NCI-H146 treated with DMSO at 0.1 percent for 48 hours (cell line): ENCODE data around the gene C1orf226.

ENCODE experiments used
- DNase-seq: peaks from one replicate; lab custom pipeline; 2025; ENCODE audit not compliant: unreplicated experiment; lab: John Stamatoyannopoulos, UW

Gene C1orf226

GRCh38 chr1:162384116-162384515 lies 2.6 kb downstream of the C1orf226 start:
- DNase-seq = no peak

GRCh38 chr1:162384601-162385279 lies 3.2 kb downstream of the C1orf226 start:
- no peak for DNase-seq

- DNase-seq = no peak
Observed at GRCh38 chr1:162385280-162385623, 3.7 kb downstream of the C1orf226 start.

- DNase-seq = no peak
Observed at GRCh38 chr1:162385702-162386101, 4.2 kb downstream of the C1orf226 start.

GRCh38 chr1:162386292-162387225 lies 5.0 kb downstream of the C1orf226 start:
- DNase-seq = no peak

- DNase-seq = no peak
Observed at GRCh38 chr1:162387226-162388082, 5.9 kb downstream of the C1orf226 start.

- no peak for DNase-seq
Observed at GRCh38 chr1:162388083-162388594, 6.6 kb downstream of the C1orf226 start.

GRCh38 chr1:162388615-162389014 lies 7.1 kb downstream of the C1orf226 start:
- DNase-seq = no peak

GRCh38 chr1:162389021-162389818 lies 7.7 kb downstream of the C1orf226 start:
- DNase-seq = no peak

- DNase-seq = no peak
Observed at GRCh38 chr1:162389971-162390370, 8.4 kb downstream of the C1orf226 start.

GRCh38 chr1:162390396-162391185 lies 9.1 kb downstream of the C1orf226 start:
- no peak for DNase-seq

GRCh38 chr1:162391790-162392563 lies 10.4 kb downstream of the C1orf226 start:
- DNase-seq = no peak

- DNase-seq = no peak
Observed at GRCh38 chr1:162396201-162396906, 14.8 kb downstream of the C1orf226 start.

GRCh38 chr1:162397039-162397448 lies 15.5 kb downstream of the C1orf226 start:
- no peak for DNase-seq

- DNase-seq = peak; percentile 34
Observed at GRCh38 chr1:162397943-162398560, 16.5 kb downstream of the C1orf226 start.

- DNase-seq = no peak
Observed at GRCh38 chr1:162398999-162399580, 17.6 kb downstream of the C1orf226 start.

- no peak for DNase-seq
Observed at GRCh38 chr1:162400790-162401355, 19.3 kb downstream of the C1orf226 start.
